Esophagus squamous epithelium (tissue), 5 donors: Measurements from ENCODE around the gene RIF1. TPM values are rescaled to one million over a fixed set of nuclear protein-coding genes. Genes with fewer than 3 reads are reported as not detected.
"Not testable (repeated sequence)": the region's sequence is repeated elsewhere in the genome, so short reads cannot be mapped to it uniquely, and the experiment has no call there.

Experiments
- DNase-seq: peaks from one replicate; lab custom pipeline; 2025; lab: John Stamatoyannopoulos, UW
- H3K27ac ChIP-seq, 4 donors: fragments of 200-600 bp; sonication (generic); one replicate each; pipeline ENCODE4 v1.5.1; 2016 to 2019; ENCODE audit warnings: mild to moderate bottlenecking in 1 of 4
- H3K27me3 ChIP-seq, 4 donors: fragments of 200-600 bp; sonication (generic); 1 replicate in 3 of 4; 2 replicates in 1 of 4; pipeline versions ENCODE4 v1.5.1 to v1.6.0; 2017 to 2021; ENCODE audit warnings: antibody characterized with exemption in 1 of 4
- H3K36me3 ChIP-seq, 3 donors: fragments of 200-600 bp; sonication (generic); one replicate each; pipeline ENCODE4 v1.5.1; 2016 to 2019
- H3K4me1 ChIP-seq, 3 donors: fragments of 200-600 bp; sonication (generic); one replicate each; pipeline ENCODE4 v1.5.1; 2017 to 2019
- H3K4me3 ChIP-seq, 4 donors: fragments of 200-600 bp; sonication (generic); 1 replicate in 3 of 4; 2 replicates in 1 of 4; pipeline ENCODE4 v1.5.1; 2016 to 2019; ENCODE audit warnings: mild to moderate bottlenecking in 2 of 4, moderate library complexity in 1 of 4
- H3K9me3 ChIP-seq, 3 donors: fragments of 200-600 bp; sonication (generic); one replicate each; pipeline ENCODE4 v1.5.1; 2016 to 2019
- CTCF ChIP-seq, 6 experiments: fragments of 450-650 bp in 4 of 6; fragments of 200-600 bp in 2 of 6; sonication (generic) in 2 of 6; IDR thresholded peaks; one replicate each; pipeline ENCODE4 v1.5.1; 2016 to 2019; ENCODE audit warnings: antibody characterized with exemption in 6 of 6, mild to moderate bottlenecking in 4 of 6, moderate library complexity in 4 of 6
- POLR2A ChIP-seq, 4 donors: fragments of 450-650 bp; IDR thresholded peaks; one replicate each; pipeline ENCODE4 v1.6.1; 2017; ENCODE audit warnings: antibody characterized with exemption in 4 of 4, mild to moderate bottlenecking in 4 of 4, moderate library complexity in 3 of 4
- WGBS, 2 donors: methylation state at CpG; one replicate each; pipeline ENCODE4 v1.1.5; 2018; 5-methylcytosine and 5-hydroxymethylcytosine counted together
- intact Hi-C: fragments of 100-400 bp; cut with DNase I; formaldehyde crosslinking; loops from one replicate; pipeline ENCODE4 v1.15.0; 2022
- total RNA-seq, 4 donors: library from RNA; depleted of rRNA; stranded (reverse); fragments of >200 nt; gene quantifications; one replicate each; pipeline ENCODE4 v1.1.0, GENCODE V29; 2016
- donor health status: DM: yes; HTN: yes; CAD: no.

Gene RIF1
- total RNA-seq, 4 donors from 2014 or later = 14.4 to 41.4 (median 24.4) TPM

- TF ChIP-seq CTCF (IDR thresholded peaks at IDR 0.05) (no peak), POLR2A (IDR thresholded peaks at IDR 0.05) (no peak)
- intact Hi-C loops = no loop called here
- Histone ChIP-seq H3K27ac (no peak overlapping the region), H3K27me3 (no peaks in the 10 kb centered on the region), H3K36me3 (no peaks in the 10 kb centered on the region), H3K9me3 (no peaks in the 10 kb centered on the region), H3K4me1 (peaks cover 0 to 5% (median 0%) of the 10 kb centered on the region in 3 donors), H3K4me3 (no peak overlapping the region)
- WGBS, 2 donors = 42 to 66% methylated on average over 4 of the region's 4 CpGs
- no peak for DNase-seq
These were observed 4.3 kb upstream of the RIF1 start for GRCh38 chr2:151405376-151405775.

DNA sequence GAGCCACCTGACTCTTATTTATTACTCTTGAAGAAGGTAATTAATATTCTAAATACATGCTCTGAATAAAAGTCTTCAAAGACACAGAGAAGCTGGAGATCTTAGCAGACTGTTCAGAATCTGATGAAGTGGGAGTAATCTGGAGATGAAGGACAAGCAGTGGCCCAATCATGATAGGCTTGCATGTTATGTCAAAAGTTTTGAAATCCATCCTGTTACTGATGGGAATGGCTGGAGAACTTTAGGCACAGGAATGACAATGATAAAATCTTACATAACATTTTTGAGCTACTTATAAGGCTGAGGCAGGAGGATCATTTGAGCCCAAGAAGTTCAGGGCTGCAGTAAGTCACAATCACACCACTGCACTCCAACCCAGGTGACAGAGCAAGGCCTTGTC, 2.4 kb upstream of the RIF1 start:
- intact Hi-C loops = no loop called here
- no peak for TF ChIP-seq CTCF (IDR thresholded peaks at IDR 0.05)
- no peak for TF ChIP-seq POLR2A (IDR thresholded peaks at IDR 0.05)
- no peak overlapping the region for H3K4me3 ChIP-seq

DNA sequence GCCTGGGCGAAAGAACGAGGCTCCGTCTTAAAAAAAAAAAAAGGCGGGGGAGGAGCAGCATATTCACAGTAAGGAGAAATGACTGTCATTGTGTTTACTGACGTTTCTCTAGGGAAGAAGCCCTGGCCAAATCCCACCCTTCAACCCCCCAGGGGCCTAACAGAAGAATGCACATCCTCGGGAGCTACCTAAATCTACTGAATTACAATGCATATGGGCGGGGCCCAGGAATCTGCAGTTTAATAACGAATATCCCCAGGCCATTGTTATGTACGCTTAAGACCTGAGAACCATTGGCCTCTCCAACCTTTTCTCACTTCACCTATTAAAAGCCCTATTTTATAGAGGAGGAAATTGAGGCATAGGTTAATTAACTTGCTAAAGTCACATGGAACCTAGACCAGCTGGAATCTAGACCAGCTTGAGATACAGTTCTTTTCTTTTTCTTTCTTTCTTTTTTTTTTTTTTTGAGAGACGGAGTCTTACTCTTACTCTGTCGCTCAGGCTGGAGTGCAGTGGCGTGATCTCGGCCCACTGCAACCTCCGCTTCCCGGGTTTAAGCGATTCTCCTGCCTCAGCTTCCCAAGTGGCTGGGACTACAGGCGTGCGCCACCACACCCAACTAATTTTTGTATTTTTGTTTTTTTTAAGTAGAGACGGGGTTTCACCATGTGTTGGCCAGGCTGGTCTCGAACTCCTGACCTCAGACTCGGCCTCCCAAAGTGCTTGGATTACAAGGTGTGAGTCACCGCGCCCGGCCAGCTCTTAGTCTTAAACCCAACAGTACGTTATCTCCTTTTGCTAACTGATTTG, 708 bp upstream of the RIF1 start:
- DNase-seq = no peak
- Histone ChIP-seq H3K36me3 (peaks cover 0 to 19% (median 4%) of the 10 kb centered on the region in 3 donors), H3K4me3 (peak overlapping the region; percentile 75 to 98 (median 88)), H3K4me1 (peaks cover 0 to 31% (median 10%) of the 10 kb centered on the region in 3 donors), H3K9me3 (no peaks in the 10 kb centered on the region), H3K27me3 (no peaks in the 10 kb centered on the region), H3K27ac (peak overlapping the region; percentile 85 to 97 (median 92))
- no peak for TF ChIP-seq CTCF (IDR thresholded peaks at IDR 0.05)
- no peak for TF ChIP-seq POLR2A (IDR thresholded peaks at IDR 0.05)
- WGBS, 2 donors = 85 to 88% methylated on average over 20 to 25 of the region's 25 CpGs
- intact Hi-C loops = no loop called here

More for the DNA sequence above, 2.4 kb upstream of the RIF1 start:
- no peak for DNase-seq
- Histone ChIP-seq H3K27ac (no peak overlapping the region), H3K4me1 (peaks cover 0 to 20% (median 10%) of the 10 kb centered on the region in 3 donors), H3K9me3 (no peaks in the 10 kb centered on the region), H3K36me3 (peaks cover 0 to 2% (median 0%) of the 10 kb centered on the region in 3 donors), H3K27me3 (no peaks in the 10 kb centered on the region)

DNA sequence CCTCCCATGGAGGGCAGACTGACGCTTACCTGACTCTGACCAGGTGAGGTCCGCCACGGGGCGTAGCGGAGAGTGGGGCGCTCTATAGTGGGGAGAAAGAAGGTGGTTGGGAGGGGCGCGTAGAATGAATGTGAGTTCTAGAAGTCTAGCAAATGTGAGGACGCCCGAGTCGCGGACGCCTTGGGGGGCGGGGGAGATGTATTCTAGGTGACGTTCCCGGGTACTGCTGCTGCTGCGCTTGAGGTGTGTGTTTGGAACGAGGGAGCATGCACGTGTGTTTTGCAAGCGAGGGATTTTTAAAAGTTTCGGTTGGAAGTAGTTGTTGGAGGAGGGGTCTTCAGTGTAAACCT, 758 bp downstream of the RIF1 start:
- 1 to 2% methylated on average over 12 to 17 of the region's 21 CpGs for WGBS, 2 donors
- H3K36me3 ChIP-seq = peaks cover 0 to 33% (median 4%) of the 10 kb centered on the region in 3 donors
- intact Hi-C loops = loop anchor here (10.0 kb wide), 1 partner anchor 116 kb away; no protein-coding TSS in a partner anchor
- peak overlapping the region; percentile 85 to 97 (median 92) for H3K27ac ChIP-seq
- H3K4me1 ChIP-seq = peaks cover 0 to 31% (median 10%) of the 10 kb centered on the region in 3 donors
- TF ChIP-seq CTCF (IDR thresholded peaks at IDR 0.05) (no peak), POLR2A (IDR thresholded peaks at IDR 0.05) (no peak)
- H3K9me3 ChIP-seq = no peaks in the 10 kb centered on the region
- H3K4me3 ChIP-seq = peak overlapping the region; percentile 75 to 98 (median 88)
- H3K27me3 ChIP-seq = no peaks in the 10 kb centered on the region
- no peak for DNase-seq

- no peak overlapping the region for H3K4me3 ChIP-seq
- intact Hi-C loops = loop anchor here (10.0 kb wide), 1 partner anchor 123 kb away; no protein-coding TSS in a partner anchor
- no peak overlapping the region for H3K27ac ChIP-seq
- H3K36me3 ChIP-seq = peaks cover 11 to 100% (median 28%) of the 10 kb centered on the region in 3 donors
- TF ChIP-seq POLR2A (IDR thresholded peaks at IDR 0.05) = no peak
- TF ChIP-seq CTCF (IDR thresholded peaks at IDR 0.05) = no peak
- no peak for DNase-seq
- 87 to 91% methylated on average over 3 of the region's 3 CpGs for WGBS, 2 donors
- H3K4me1 ChIP-seq = peaks cover 0 to 7% (median 0%) of the 10 kb centered on the region in 3 donors
- H3K9me3 ChIP-seq = no peaks in the 10 kb centered on the region
- no peaks in the 10 kb centered on the region for H3K27me3 ChIP-seq
These were observed 7.9 kb downstream of the RIF1 start for GRCh38 chr2:151417650-151418049.

DNA sequence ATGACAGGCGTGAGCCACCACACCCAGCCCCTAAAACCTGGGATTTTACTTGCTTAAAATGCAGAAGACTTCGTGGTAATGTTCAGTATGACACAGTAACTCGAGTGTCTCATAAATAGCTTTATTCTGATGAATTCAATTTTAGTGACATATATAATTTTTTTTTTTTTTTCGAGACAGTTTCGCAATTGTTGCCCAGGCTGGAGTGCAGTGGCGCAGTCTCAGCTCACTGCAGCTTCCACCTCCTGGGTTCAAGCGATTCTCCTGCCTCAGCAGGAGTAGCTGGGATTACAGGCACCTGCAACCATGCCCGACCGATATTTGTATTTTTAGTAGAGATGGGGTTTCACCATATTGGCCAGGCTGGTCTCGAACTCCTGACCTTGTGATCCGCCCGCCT, 12.0 kb downstream of the RIF1 start:
- H3K4me3 ChIP-seq, H3K9me3 ChIP-seq, H3K27ac ChIP-seq, DNase-seq, H3K4me1 ChIP-seq, H3K27me3 ChIP-seq, intact Hi-C loops: not testable (repeated sequence)
- WGBS, 2 donors = 90 to 93% methylated on average over 10 to 11 of the region's 12 CpGs
- peaks cover 11 to 98% (median 28%) of the 10 kb centered on the region in 3 donors for H3K36me3 ChIP-seq
